MM.1S (cell line): ENCODE data around the gene UGT2A2.

ENCODE experiments used
- DNase-seq: peaks from one replicate; pipeline ENCODE4 v3.0.0-alpha.2; 2015
- H2AFZ ChIP-seq: fragments of 300-600 bp; sonication (generic); 2 replicates; pipeline ENCODE4 v1.6.0; 2016; ENCODE audit warnings: antibody characterized with exemption, low read length
- H3F3A ChIP-seq: fragments of 300-600 bp; sonication (generic); 2 replicates; pipeline ENCODE4 v1.6.1; 2016; ENCODE audit warnings: mild to moderate bottlenecking, antibody characterized with exemption, low read length, moderate library complexity, mixed read lengths; ENCODE audit not compliant: insufficient read depth
- H3K27ac ChIP-seq: fragments of 300-600 bp; sonication (generic); 2 replicates; pipeline ENCODE4 v1.5.1; 2016; ENCODE audit warnings: mild to moderate bottlenecking, low read length
- H3K27me3 ChIP-seq: fragments of 300-600 bp; sonication (generic); replicated peaks from 2 replicates; pipeline ENCODE4 v1.6.0; 2016; ENCODE audit warnings: low read length; ENCODE audit not compliant: insufficient read depth
- H3K36me3 ChIP-seq: fragments of 300-600 bp; sonication (generic); replicated peaks from 2 replicates; pipeline ENCODE4 v1.6.1; 2016; ENCODE audit warnings: mild to moderate bottlenecking, low read length, mixed read lengths; ENCODE audit not compliant: insufficient read depth
- H3K4me1 ChIP-seq: fragments of 300-600 bp; sonication (generic); 2 replicates; pipeline ENCODE4 v1.6.1; 2016; ENCODE audit warnings: low read length, mixed read lengths
- H3K4me2 ChIP-seq: fragments of 300-600 bp; sonication (generic); 2 replicates; pipeline ENCODE4 v1.6.0; 2016; ENCODE audit warnings: low read depth, low read length
- H3K4me3 ChIP-seq: fragments of 300-600 bp; sonication (generic); 2 replicates; pipeline ENCODE4 v1.5.1; 2016; ENCODE audit warnings: low read length, mixed read lengths
- H3K79me2 ChIP-seq: fragments of 300-600 bp; sonication (generic); 2 replicates; pipeline ENCODE4 v1.6.1; 2016; ENCODE audit warnings: mixed run types, low read length, mixed read lengths
- H3K9ac ChIP-seq: fragments of 300-600 bp; sonication (generic); 2 replicates; pipeline ENCODE4 v1.6.1; 2016; ENCODE audit warnings: low read length, mixed read lengths
- H3K9me2 ChIP-seq: fragments of 300-600 bp; sonication (generic); replicated peaks from 2 replicates; pipeline ENCODE4 v1.6.1; 2016; ENCODE audit warnings: mild to moderate bottlenecking, low read length, mixed read lengths; ENCODE audit not compliant: insufficient read depth
- H3K9me3 ChIP-seq: fragments of 300-600 bp; sonication (generic); replicated peaks from 2 replicates; pipeline ENCODE4 v1.6.1; 2016; ENCODE audit warnings: mild to moderate bottlenecking, low read length, mixed read lengths; ENCODE audit not compliant: insufficient read depth
- H4K20me1 ChIP-seq: fragments of 300-600 bp; sonication (generic); 2 replicates; pipeline ENCODE4 v1.6.1; 2016; ENCODE audit warnings: mild to moderate bottlenecking, low read length, moderate library complexity, mixed read lengths; ENCODE audit not compliant: insufficient read depth
- EZH2 ChIP-seq: fragments of 300-600 bp; sonication (generic); optimal IDR thresholded peaks from 2 replicates; pipeline ENCODE3; 2017; ENCODE audit warnings: low read depth, mild to moderate bottlenecking, antibody characterized with exemption, low read length, mixed read lengths
- EZH2phosphoT487 ChIP-seq: fragments of 300-600 bp; sonication (generic); IDR thresholded peaks from 2 replicates; pipeline ENCODE4 v1.6.1; 2018; ENCODE audit warnings: antibody characterized with exemption, low read length
- TF ChIP-seq, protein P1 (sequence below): fragments of 300-600 bp; sonication (generic); IDR thresholded peaks from 2 replicates; pipeline ENCODE4 v1.5.1; 2016; ENCODE audit warnings: antibody characterized with exemption, low read length, mixed read lengths

The UGT2A2 gene

DNA sequence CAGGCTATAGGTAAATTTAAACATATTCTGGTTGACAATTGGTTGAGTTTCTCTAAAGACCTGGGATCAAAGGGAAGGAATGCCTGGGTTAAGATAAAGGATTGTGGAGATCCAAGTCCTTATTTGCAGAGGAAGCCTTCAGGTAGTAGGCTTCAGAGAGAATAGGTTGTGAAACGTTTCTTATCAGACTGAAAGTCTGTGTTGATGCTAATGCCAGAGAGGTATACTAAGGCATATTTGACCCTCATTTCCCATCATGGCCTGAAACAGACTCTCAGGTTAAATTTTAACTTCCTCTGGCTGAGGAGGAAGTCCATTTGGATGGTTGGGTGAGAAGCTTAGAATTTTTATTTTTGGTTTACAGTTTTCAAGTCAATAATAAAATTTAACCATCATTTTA is 48.1 kb downstream of the UGT2A2 start:
- Histone ChIP-seq H3K27ac (no peak overlapping the region), H3K4me1 (no peaks in the 10 kb centered on the region), H3F3A (no peaks in the 10 kb centered on the region), H3K27me3 (no peaks in the 10 kb centered on the region), H2AFZ (no peak overlapping the region), H3K9ac (no peak overlapping the region), H3K4me3 (no peak overlapping the region), H3K9me2 (no peaks in the 10 kb centered on the region), H3K4me2 (no peak overlapping the region), H4K20me1 (no peaks in the 10 kb centered on the region), H3K79me2 (no peaks in the 10 kb centered on the region), H3K9me3 (no peaks in the 10 kb centered on the region), H3K36me3 (no peaks in the 10 kb centered on the region)
- TF ChIP-seq EZH2 (no peak), EZH2phosphoT487 (no peak)
- TF ChIP-seq, protein P1, sequence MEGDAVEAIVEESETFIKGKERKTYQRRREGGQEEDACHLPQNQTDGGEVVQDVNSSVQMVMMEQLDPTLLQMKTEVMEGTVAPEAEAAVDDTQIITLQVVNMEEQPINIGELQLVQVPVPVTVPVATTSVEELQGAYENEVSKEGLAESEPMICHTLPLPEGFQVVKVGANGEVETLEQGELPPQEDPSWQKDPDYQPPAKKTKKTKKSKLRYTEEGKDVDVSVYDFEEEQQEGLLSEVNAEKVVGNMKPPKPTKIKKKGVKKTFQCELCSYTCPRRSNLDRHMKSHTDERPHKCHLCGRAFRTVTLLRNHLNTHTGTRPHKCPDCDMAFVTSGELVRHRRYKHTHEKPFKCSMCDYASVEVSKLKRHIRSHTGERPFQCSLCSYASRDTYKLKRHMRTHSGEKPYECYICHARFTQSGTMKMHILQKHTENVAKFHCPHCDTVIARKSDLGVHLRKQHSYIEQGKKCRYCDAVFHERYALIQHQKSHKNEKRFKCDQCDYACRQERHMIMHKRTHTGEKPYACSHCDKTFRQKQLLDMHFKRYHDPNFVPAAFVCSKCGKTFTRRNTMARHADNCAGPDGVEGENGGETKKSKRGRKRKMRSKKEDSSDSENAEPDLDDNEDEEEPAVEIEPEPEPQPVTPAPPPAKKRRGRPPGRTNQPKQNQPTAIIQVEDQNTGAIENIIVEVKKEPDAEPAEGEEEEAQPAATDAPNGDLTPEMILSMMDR: no peak
- DNase-seq: no peak

DNA sequence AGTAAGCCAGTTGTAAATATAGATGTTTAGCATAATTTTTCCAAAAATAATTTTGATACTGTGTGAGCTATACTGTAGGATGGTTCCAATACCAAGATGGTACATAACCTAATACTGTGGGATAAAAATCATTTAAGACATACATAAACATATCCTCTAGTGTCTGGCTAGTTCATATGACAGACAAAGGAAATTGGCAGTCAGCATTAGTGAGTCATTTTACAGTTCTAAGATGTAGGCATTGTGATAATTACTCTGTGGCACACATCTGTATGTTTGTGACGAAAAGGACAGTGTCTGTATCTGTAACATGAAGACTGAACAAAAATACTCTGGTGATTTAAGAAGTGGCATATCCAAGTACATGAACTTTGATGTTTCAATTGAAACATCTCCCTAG is 49.6 kb downstream of the UGT2A2 start:
- Histone ChIP-seq H3K79me2 (no peaks in the 10 kb centered on the region), H3K4me1 (no peaks in the 10 kb centered on the region), H3K9me2 (no peaks in the 10 kb centered on the region), H3K9me3 (no peaks in the 10 kb centered on the region), H2AFZ (no peak overlapping the region), H3F3A (no peaks in the 10 kb centered on the region), H4K20me1 (no peaks in the 10 kb centered on the region), H3K4me2 (no peak overlapping the region), H3K36me3 (no peaks in the 10 kb centered on the region), H3K4me3 (no peak overlapping the region), H3K27ac (no peak overlapping the region), H3K27me3 (no peaks in the 10 kb centered on the region), H3K9ac (no peak overlapping the region)
- no peak for DNase-seq
- TF ChIP-seq, protein P1: no peak
- TF ChIP-seq EZH2phosphoT487 (no peak), EZH2 (no peak)

DNA sequence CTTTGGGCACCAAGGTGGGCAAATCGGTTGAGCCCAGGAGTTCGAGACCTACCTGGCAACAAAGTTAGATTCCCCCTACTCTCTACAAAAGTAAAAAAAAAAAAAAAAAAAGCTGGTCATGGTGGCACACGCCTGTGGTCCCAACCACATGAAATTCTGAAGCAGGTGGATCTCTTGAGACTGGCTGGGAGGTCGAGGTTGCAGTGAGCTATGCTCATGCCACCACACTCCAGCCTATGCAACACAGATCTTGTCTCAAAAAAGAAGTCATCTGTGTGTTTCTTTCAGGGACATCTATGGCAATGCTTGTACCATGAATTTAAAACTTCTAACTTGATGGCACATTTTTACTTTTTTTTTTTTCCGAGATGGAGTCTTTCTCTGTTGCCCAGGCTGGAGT is 55.3 kb downstream of the UGT2A2 start:
- Histone ChIP-seq H3K9me2 (no peaks in the 10 kb centered on the region), H3K79me2 (no peaks in the 10 kb centered on the region), H2AFZ (no peak overlapping the region), H3K27ac (no peak overlapping the region), H3K4me3 (no peak overlapping the region), H3K27me3 (no peaks in the 10 kb centered on the region), H3K4me2 (no peak overlapping the region), H3K9me3 (no peaks in the 10 kb centered on the region), H3K36me3 (no peaks in the 10 kb centered on the region), H3F3A (no peaks in the 10 kb centered on the region), H4K20me1 (no peaks in the 10 kb centered on the region), H3K9ac (no peak overlapping the region), H3K4me1 (no peaks in the 10 kb centered on the region)
- no peak for DNase-seq
- TF ChIP-seq EZH2phosphoT487: no peak
- no peak for TF ChIP-seq EZH2
- TF ChIP-seq, protein P1: no peak
